GM23338 (cell line): ENCODE measurements around the gene PCSK7. TPM values are rescaled to one million over a fixed set of nuclear protein-coding genes. Genes with fewer than 3 reads are reported as not detected.

Experiments used
- ATAC-seq: fragments of 200-7000 bp; cut with Tn5 transposase; 3 replicates; pipeline ENCODE4 v1.9.1; 2020
- DNase-seq: peaks from one replicate; pipeline ENCODE4 v3.0.0-alpha.2; 2015; ENCODE audit warnings: low spot score
- H2AFZ ChIP-seq: fragments of 200-600 bp; sonication (generic); 2 replicates; pipeline ENCODE4 v1.8.0; 2016; ENCODE audit warnings: antibody characterized with exemption, mild to moderate bottlenecking, moderate library complexity
- H3F3A ChIP-seq: fragments of 200-600 bp; sonication (generic); replicated peaks from 2 replicates; pipeline ENCODE4 v1.8.0; 2017; ENCODE audit warnings: antibody characterized with exemption, mixed run types, low read depth
- H3K27ac ChIP-seq: fragments of 200-600 bp; sonication (generic); 2 replicates; pipeline ENCODE4 v1.6.1; 2016; ENCODE audit warnings: low read depth
- H3K27me3 ChIP-seq: fragments of 200-600 bp; sonication (generic); 2 replicates; pipeline ENCODE4 v1.8.0; 2016; ENCODE audit warnings: mild to moderate bottlenecking, mixed run types, moderate library complexity; ENCODE audit not compliant: insufficient read depth
- H3K36me3 ChIP-seq: fragments of 200-600 bp; sonication (generic); 2 replicates; pipeline ENCODE4 v1.8.0; 2016; ENCODE audit warnings: mild to moderate bottlenecking; ENCODE audit not compliant: insufficient read depth
- H3K4me1 ChIP-seq: fragments of 200-600 bp; sonication (generic); 2 replicates; pipeline ENCODE4 v1.8.0; 2016; ENCODE audit warnings: mild to moderate bottlenecking, moderate library complexity; ENCODE audit not compliant: insufficient read depth
- H3K4me2 ChIP-seq: fragments of 200-600 bp; sonication (generic); 2 replicates; pipeline ENCODE4 v1.7.1; 2017; ENCODE audit warnings: mixed run types
- H3K4me3 ChIP-seq: fragments of 200-600 bp; sonication (generic); 2 replicates; pipeline ENCODE4 v1.6.1; 2016; ENCODE audit warnings: mixed run types
- H3K79me2 ChIP-seq: fragments of 200-600 bp; sonication (generic); replicated peaks from 2 replicates; pipeline ENCODE4 v1.8.0; 2017; ENCODE audit warnings: mild to moderate bottlenecking; ENCODE audit not compliant: insufficient read depth
- H3K9me2 ChIP-seq: fragments of 200-600 bp; sonication (generic); 2 replicates; pipeline ENCODE4 v1.8.0; 2017; ENCODE audit not compliant: insufficient read depth
- H4K20me1 ChIP-seq: fragments of 200-600 bp; sonication (generic); replicated peaks from 2 replicates; pipeline ENCODE4 v1.8.0; 2017; ENCODE audit warnings: mild to moderate bottlenecking; ENCODE audit not compliant: insufficient read depth
- H3K27ac Mint-ChIP-seq: 2 replicates; pipeline ENCODE4 v1.8.0; 2020; ENCODE audit warnings: inconsistent platforms, mild to moderate bottlenecking, moderate library complexity, mixed read lengths
- H3K27me3 Mint-ChIP-seq: 3 replicates; pipeline ENCODE4 v1.8.0; 2022; ENCODE audit warnings: low read depth, mild to moderate bottlenecking, moderate library complexity, mixed read lengths, inconsistent platforms; ENCODE audit not compliant: insufficient read depth, poor library complexity
- H3K36me3 Mint-ChIP-seq: 3 replicates; pipeline ENCODE4 v1.8.0; 2021; ENCODE audit warnings: low read depth, mild to moderate bottlenecking, inconsistent platforms, moderate library complexity, mixed read lengths
- H3K4me1 Mint-ChIP-seq: 3 replicates; pipeline ENCODE4 v1.8.0; 2020; ENCODE audit warnings: mild to moderate bottlenecking, inconsistent platforms, mixed read lengths
- H3K4me3 Mint-ChIP-seq: 3 replicates; pipeline ENCODE4 v1.8.0; 2021; ENCODE audit warnings: moderate library complexity, mild to moderate bottlenecking, inconsistent platforms, mixed read lengths
- H3K9me3 Mint-ChIP-seq: 3 replicates; pipeline ENCODE4 v1.8.0; 2020; ENCODE audit warnings: moderate library complexity, mild to moderate bottlenecking, inconsistent platforms, mixed read lengths
- CREB1 ChIP-seq: fragments of 250-450 bp; sonication (Bioruptor Pico); IDR thresholded peaks from 2 replicates; pipeline ENCODE4 v1.5.0; 2020; ENCODE audit warnings: low read depth, mild to moderate bottlenecking, moderate library complexity
- CTCF ChIP-seq, 2 experiments: fragments of 200-600 bp in 1 of 2; sonication (generic) in 1 of 2; conservative IDR thresholded peaks; 2 replicates each; pipeline versions ENCODE4 v1.5.1 to v1.6.1; 2016 to 2017; ENCODE audit warnings: antibody characterized with exemption in 2 of 2, low read depth in 2 of 2, mild to moderate bottlenecking in 2 of 2, moderate library complexity in 1 of 2
- ETS1 ChIP-seq: IDR thresholded peaks from 2 replicates; pipeline ENCODE4 v1.6.1; 2016; ENCODE audit warnings: antibody characterized with exemption
- EZH2 ChIP-seq: fragments of 200-600 bp; sonication (generic); IDR thresholded peaks from one replicate; pipeline ENCODE4 v1.8.0; 2017; ENCODE audit warnings: antibody characterized with exemption, mild to moderate bottlenecking, low read depth; ENCODE audit not compliant: unreplicated experiment
- EZH2phosphoT487 ChIP-seq: fragments of 200-600 bp; sonication (generic); IDR thresholded peaks from one replicate; pipeline ENCODE4 v1.8.1; 2018; ENCODE audit warnings: antibody characterized with exemption; ENCODE audit not compliant: unreplicated experiment
- JUNB ChIP-seq: IDR thresholded peaks from one replicate; pipeline ENCODE4 v1.6.1; 2016; ENCODE audit warnings: antibody characterized with exemption; ENCODE audit not compliant: unreplicated experiment
- NANOG ChIP-seq: IDR thresholded peaks from 2 replicates; pipeline ENCODE4 v1.6.1; 2016; ENCODE audit warnings: antibody characterized with exemption, borderline replicate concordance
- POLR2AphosphoS5 ChIP-seq: IDR thresholded peaks from 2 replicates; pipeline ENCODE4 v1.6.1; 2016; ENCODE audit warnings: antibody characterized with exemption, low read depth
- REST ChIP-seq: IDR thresholded peaks from one replicate; pipeline ENCODE4 v1.6.1; 2018; ENCODE audit warnings: antibody characterized with exemption; ENCODE audit not compliant: unreplicated experiment
- STAT1 ChIP-seq: IDR thresholded peaks from one replicate; pipeline ENCODE4 v1.6.1; 2016; ENCODE audit warnings: antibody characterized with exemption; ENCODE audit not compliant: unreplicated experiment
- ZNF114 ChIP-seq: fragments of 250-450 bp; sonication (Bioruptor Pico); IDR thresholded peaks from 2 replicates; pipeline ENCODE4 v1.5.0; 2020; ENCODE audit warnings: mild to moderate bottlenecking, moderate library complexity
- ZNF331 ChIP-seq: fragments of 250-450 bp; sonication (Bioruptor Pico); IDR thresholded peaks from 2 replicates; pipeline ENCODE4 v1.5.0; 2020; ENCODE audit warnings: low read depth, mild to moderate bottlenecking, moderate library complexity
- ZNF462 ChIP-seq: fragments of 250-450 bp; sonication (Bioruptor Pico); IDR thresholded peaks from 2 replicates; pipeline ENCODE4 v1.5.0; 2020; ENCODE audit warnings: mild to moderate bottlenecking, moderate library complexity
- polyA plus RNA-seq: library from polyadenylated mRNA; unstranded; fragments of >200 nt; fragmentation: Nextera tagmentation; extraction: Ambion mirVana; gene quantifications from 2 replicates; pipeline ENCODE4 v1.2.1, GENCODE V29; 2016
- total RNA-seq: library from RNA; depleted of rRNA; stranded (reverse); fragments of >200 nt; shearing (Covaris generic); gene quantifications from 2 replicates; pipeline ENCODE4 v1.2.3, GENCODE V29; 2014

Gene PCSK7
- total and polyA plus RNA-seq, 2 experiments from 2014 or later: 12.4 to 46.4 TPM

- Histone ChIP-seq H3K9me2 (no peaks in the 10 kb centered on the region), H3F3A (no peaks in the 10 kb centered on the region), H3K4me2 (no peak overlapping the region), H3K36me3 (no peaks in the 10 kb centered on the region), H3K4me3 (no peak overlapping the region), H3K79me2 (no peaks in the 10 kb centered on the region), H4K20me1 (peaks cover 19% of the 10 kb centered on the region; the same call in 1 of the 2 replicates), H3K27ac (no peak overlapping the region), H2AFZ (no peak overlapping the region), H3K4me1 (no peaks in the 10 kb centered on the region), H3K27me3 (peaks cover 9% of the 10 kb centered on the region)
- peaks cover 13% of the 10 kb centered on the region; the same call in 2 of the 3 replicates for H3K36me3 Mint-ChIP-seq
- DNase-seq: no peak
- ATAC-seq: no peak
- no peak overlapping the region for H3K27ac Mint-ChIP-seq
- no peak overlapping the region for H3K4me3 Mint-ChIP-seq
- no peaks in the 10 kb centered on the region for H3K9me3 Mint-ChIP-seq
- H3K27me3 Mint-ChIP-seq: no peaks in the 10 kb centered on the region
- TF ChIP-seq POLR2AphosphoS5 (no peak), NANOG (no peak), CREB1 (no peak), EZH2 (no peak), ZNF114 (no peak), ZNF331 (CRISPR knock-in tag) (no peak), JUNB (no peak), REST (no peak), EZH2phosphoT487 (no peak), CTCF (conservative IDR thresholded peaks at IDR 0.05; ENCODE audit: low read depth in 2 of 2) (no peak), ETS1 (no peak), STAT1 (no peak), ZNF462 (no peak)
- H3K4me1 Mint-ChIP-seq: peaks cover 9% of the 10 kb centered on the region
Observed at GRCh38 chr11:117269856-117270255, 38.0 kb upstream of the PCSK7 start.
